ENCODE measurements around the gene ATP5F1B. TPM values are rescaled to one million over a fixed set of nuclear protein-coding genes. Genes with fewer than 3 reads are reported as not detected.

The ATP5F1B gene
- total and polyA plus RNA-seq, 2 of the 13 experiments (the other 11 are each of a cell fraction or from before 2014, with no cell fraction given) = 1,051 to 1,180 TPM

GRCh38 chr12:56636675-56637540, 8.9 kb downstream of the ATP5F1B start (continued):
- TF ChIP-seq SALL1 (CRISPR knock-in tag; IDR thresholded peaks at IDR 0.05) (peak; percentile 78), HNF4G (IDR thresholded peaks at IDR 0.05; ENCODE audit: borderline replicate concordance, low read depth, low read length) (no peak; the same call in 1 of the 2 replicates), HNF4G (CRISPR knock-in tag; IDR thresholded peaks at IDR 0.05; ENCODE audit: borderline replicate concordance, low read depth) (no peak), MYNN (CRISPR knock-in tag; IDR thresholded peaks at IDR 0.05; ENCODE audit: low read depth) (no peak), ZNF891 (CRISPR knock-in tag; IDR thresholded peaks at IDR 0.05) (no peak), TIGD3 (CRISPR knock-in tag; IDR thresholded peaks at IDR 0.05; ENCODE audit: borderline replicate concordance) (no peak), ZFP36 (IDR thresholded peaks at IDR 0.05; ENCODE audit: borderline replicate concordance, low read depth, low read length, partially characterized antibody) (no peak), HES4 (CRISPR knock-in tag; IDR thresholded peaks at IDR 0.05; ENCODE audit: borderline replicate concordance) (no peak), NFKB2 (CRISPR knock-in tag; IDR thresholded peaks at IDR 0.05; ENCODE audit: borderline replicate concordance) (peak; percentile 31; the same call in 1 of the 2 replicates), ZNF879 (CRISPR knock-in tag; IDR thresholded peaks at IDR 0.05) (no peak), ZNF737 (CRISPR knock-in tag; IDR thresholded peaks at IDR 0.05; ENCODE audit: borderline replicate concordance) (no peak), ZBTB3 (CRISPR knock-in tag; IDR thresholded peaks at IDR 0.05; ENCODE audit: borderline replicate concordance, low read depth) (no peak), FOXA3 (CRISPR knock-in tag; IDR thresholded peaks at IDR 0.05) (peak; percentile 86), ZNF7 (CRISPR knock-in tag; IDR thresholded peaks at IDR 0.05) (no peak)
- TF ChIP-seq, protein P1, sequence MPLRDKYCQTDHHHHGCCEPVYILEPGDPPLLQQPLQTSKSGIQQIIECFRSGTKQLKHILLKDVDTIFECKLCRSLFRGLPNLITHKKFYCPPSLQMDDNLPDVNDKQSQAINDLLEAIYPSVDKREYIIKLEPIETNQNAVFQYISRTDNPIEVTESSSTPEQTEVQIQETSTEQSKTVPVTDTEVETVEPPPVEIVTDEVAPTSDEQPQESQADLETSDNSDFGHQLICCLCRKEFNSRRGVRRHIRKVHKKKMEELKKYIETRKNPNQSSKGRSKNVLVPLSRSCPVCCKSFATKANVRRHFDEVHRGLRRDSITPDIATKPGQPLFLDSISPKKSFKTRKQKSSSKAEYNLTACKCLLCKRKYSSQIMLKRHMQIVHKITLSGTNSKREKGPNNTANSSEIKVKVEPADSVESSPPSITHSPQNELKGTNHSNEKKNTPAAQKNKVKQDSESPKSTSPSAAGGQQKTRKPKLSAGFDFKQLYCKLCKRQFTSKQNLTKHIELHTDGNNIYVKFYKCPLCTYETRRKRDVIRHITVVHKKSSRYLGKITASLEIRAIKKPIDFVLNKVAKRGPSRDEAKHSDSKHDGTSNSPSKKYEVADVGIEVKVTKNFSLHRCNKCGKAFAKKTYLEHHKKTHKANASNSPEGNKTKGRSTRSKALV (CRISPR knock-in tag; IDR thresholded peaks at IDR 0.05) = no peak
- TF ChIP-seq, protein P2, sequence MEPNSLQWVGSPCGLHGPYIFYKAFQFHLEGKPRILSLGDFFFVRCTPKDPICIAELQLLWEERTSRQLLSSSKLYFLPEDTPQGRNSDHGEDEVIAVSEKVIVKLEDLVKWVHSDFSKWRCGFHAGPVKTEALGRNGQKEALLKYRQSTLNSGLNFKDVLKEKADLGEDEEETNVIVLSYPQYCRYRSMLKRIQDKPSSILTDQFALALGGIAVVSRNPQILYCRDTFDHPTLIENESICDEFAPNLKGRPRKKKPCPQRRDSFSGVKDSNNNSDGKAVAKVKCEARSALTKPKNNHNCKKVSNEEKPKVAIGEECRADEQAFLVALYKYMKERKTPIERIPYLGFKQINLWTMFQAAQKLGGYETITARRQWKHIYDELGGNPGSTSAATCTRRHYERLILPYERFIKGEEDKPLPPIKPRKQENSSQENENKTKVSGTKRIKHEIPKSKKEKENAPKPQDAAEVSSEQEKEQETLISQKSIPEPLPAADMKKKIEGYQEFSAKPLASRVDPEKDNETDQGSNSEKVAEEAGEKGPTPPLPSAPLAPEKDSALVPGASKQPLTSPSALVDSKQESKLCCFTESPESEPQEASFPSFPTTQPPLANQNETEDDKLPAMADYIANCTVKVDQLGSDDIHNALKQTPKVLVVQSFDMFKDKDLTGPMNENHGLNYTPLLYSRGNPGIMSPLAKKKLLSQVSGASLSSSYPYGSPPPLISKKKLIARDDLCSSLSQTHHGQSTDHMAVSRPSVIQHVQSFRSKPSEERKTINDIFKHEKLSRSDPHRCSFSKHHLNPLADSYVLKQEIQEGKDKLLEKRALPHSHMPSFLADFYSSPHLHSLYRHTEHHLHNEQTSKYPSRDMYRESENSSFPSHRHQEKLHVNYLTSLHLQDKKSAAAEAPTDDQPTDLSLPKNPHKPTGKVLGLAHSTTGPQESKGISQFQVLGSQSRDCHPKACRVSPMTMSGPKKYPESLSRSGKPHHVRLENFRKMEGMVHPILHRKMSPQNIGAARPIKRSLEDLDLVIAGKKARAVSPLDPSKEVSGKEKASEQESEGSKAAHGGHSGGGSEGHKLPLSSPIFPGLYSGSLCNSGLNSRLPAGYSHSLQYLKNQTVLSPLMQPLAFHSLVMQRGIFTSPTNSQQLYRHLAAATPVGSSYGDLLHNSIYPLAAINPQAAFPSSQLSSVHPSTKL (CRISPR knock-in tag; IDR thresholded peaks at IDR 0.05) = peak; percentile 52
- TF ChIP-seq, protein P3, sequence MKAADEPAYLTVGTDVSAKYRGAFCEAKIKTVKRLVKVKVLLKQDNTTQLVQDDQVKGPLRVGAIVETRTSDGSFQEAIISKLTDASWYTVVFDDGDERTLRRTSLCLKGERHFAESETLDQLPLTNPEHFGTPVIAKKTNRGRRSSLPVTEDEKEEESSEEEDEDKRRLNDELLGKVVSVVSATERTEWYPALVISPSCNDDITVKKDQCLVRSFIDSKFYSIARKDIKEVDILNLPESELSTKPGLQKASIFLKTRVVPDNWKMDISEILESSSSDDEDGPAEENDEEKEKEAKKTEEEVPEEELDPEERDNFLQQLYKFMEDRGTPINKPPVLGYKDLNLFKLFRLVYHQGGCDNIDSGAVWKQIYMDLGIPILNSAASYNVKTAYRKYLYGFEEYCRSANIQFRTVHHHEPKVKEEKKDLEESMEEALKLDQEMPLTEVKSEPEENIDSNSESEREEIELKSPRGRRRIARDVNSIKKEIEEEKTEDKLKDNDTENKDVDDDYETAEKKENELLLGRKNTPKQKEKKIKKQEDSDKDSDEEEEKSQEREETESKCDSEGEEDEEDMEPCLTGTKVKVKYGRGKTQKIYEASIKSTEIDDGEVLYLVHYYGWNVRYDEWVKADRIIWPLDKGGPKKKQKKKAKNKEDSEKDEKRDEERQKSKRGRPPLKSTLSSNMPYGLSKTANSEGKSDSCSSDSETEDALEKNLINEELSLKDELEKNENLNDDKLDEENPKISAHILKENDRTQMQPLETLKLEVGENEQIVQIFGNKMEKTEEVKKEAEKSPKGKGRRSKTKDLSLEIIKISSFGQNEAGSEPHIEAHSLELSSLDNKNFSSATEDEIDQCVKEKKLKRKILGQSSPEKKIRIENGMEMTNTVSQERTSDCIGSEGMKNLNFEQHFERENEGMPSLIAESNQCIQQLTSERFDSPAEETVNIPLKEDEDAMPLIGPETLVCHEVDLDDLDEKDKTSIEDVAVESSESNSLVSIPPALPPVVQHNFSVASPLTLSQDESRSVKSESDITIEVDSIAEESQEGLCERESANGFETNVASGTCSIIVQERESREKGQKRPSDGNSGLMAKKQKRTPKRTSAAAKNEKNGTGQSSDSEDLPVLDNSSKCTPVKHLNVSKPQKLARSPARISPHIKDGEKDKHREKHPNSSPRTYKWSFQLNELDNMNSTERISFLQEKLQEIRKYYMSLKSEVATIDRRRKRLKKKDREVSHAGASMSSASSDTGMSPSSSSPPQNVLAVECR (CRISPR knock-in tag; IDR thresholded peaks at IDR 0.05; ENCODE audit: borderline replicate concordance) = peak; percentile 68; the same call in 1 of the 2 replicates

All from HepG2 (cell line).